BE2C (cell line): ENCODE measurements around the gene RACGAP1.

Source experiments
- DNase-seq: peaks from one replicate; pipeline ENCODE4 v3.0.0-alpha.2; 2020
- H3K27me3 ChIP-seq: fragments of 250-450 bp; sonication (Bioruptor Pico); 2 replicates; pipeline ENCODE4 v1.5.1; 2020; ENCODE audit warnings: mild to moderate bottlenecking
- H3K36me3 ChIP-seq: fragments of 250-450 bp; sonication (Bioruptor Pico); 2 replicates; pipeline ENCODE4 v1.5.1; 2020; ENCODE audit warnings: mild to moderate bottlenecking
- H3K4me1 ChIP-seq: fragments of 250-450 bp; sonication (Bioruptor Pico); 2 replicates; pipeline ENCODE4 v1.5.1; 2020
- H3K4me3 ChIP-seq: 2 replicates; pipeline ENCODE4 v1.5.1; 2011; ENCODE audit warnings: low read depth, low read length
- H3K9me3 ChIP-seq: fragments of 250-450 bp; sonication (Bioruptor Pico); 2 replicates; pipeline ENCODE4 v1.5.1; 2020
- CTCF ChIP-seq: IDR thresholded peaks from 2 replicates; pipeline ENCODE4 v1.5.1; 2012; ENCODE audit warnings: mild to moderate bottlenecking, low read depth, low read length

RACGAP1 gene

GRCh38 chr12:50061946-50062686, 36.8 kb upstream of the RACGAP1 start:
- Histone ChIP-seq H3K4me1 (no peaks in the 10 kb centered on the region), H3K4me3 (no peak overlapping the region), H3K36me3 (peaks cover 55% of the 10 kb centered on the region), H3K9me3 (no peaks in the 10 kb centered on the region), H3K27me3 (no peaks in the 10 kb centered on the region)
- no peak for DNase-seq
- TF ChIP-seq CTCF, result no peak

- H3K36me3 ChIP-seq, result peaks cover 55% of the 10 kb centered on the region
- no peaks in the 10 kb centered on the region for H3K27me3 ChIP-seq
- H3K4me3 ChIP-seq, result no peak overlapping the region
- DNase-seq, result no peak
- peaks cover 8% of the 10 kb centered on the region for H3K4me1 ChIP-seq
- no peaks in the 10 kb centered on the region for H3K9me3 ChIP-seq
- TF ChIP-seq CTCF, result no peak
These were observed 35.9 kb upstream of the RACGAP1 start for GRCh38 chr12:50061171-50061570.

- Histone ChIP-seq H3K36me3 (peaks cover 51% of the 10 kb centered on the region), H3K4me1 (peaks cover 10% of the 10 kb centered on the region), H3K9me3 (no peaks in the 10 kb centered on the region), H3K4me3 (no peak overlapping the region), H3K27me3 (no peaks in the 10 kb centered on the region)
- DNase-seq, result no peak
- no peak for TF ChIP-seq CTCF
These were observed 34.8 kb upstream of the RACGAP1 start for GRCh38 chr12:50060120-50060468.

GRCh38 chr12:50059440-50060119, 34.3 kb upstream of the RACGAP1 start:
- H3K9me3 ChIP-seq, result no peaks in the 10 kb centered on the region
- H3K4me1 ChIP-seq, result peaks cover 10% of the 10 kb centered on the region
- DNase-seq, result no peak
- H3K36me3 ChIP-seq, result peaks cover 48% of the 10 kb centered on the region
- no peak overlapping the region for H3K4me3 ChIP-seq
- H3K27me3 ChIP-seq, result no peaks in the 10 kb centered on the region
- no peak for TF ChIP-seq CTCF

- H3K9me3 ChIP-seq, result no peaks in the 10 kb centered on the region
- peaks cover 43% of the 10 kb centered on the region for H3K36me3 ChIP-seq
- no peak for TF ChIP-seq CTCF
- DNase-seq, result no peak
- no peaks in the 10 kb centered on the region for H3K27me3 ChIP-seq
- H3K4me3 ChIP-seq, result no peak overlapping the region
- peaks cover 10% of the 10 kb centered on the region for H3K4me1 ChIP-seq
These were observed 33.5 kb upstream of the RACGAP1 start for GRCh38 chr12:50058743-50059312.
